Stimulated activated CD8-positive, alpha-beta memory T cell treated with anti-CD3 and anti-CD28 coated beads, Interleukin-15, amount 100 ng/mL, for 48 hours (primary cell): ENCODE measurements around the gene BTBD8.

Source experiments
- DNase-seq, 2 donors: peaks; one replicate each; pipeline ENCODE4 v3.0.0-alpha.2; 2020; ENCODE audit warnings: low read depth in 2 of 2

Gene BTBD8

GRCh38 chr1:92192246-92192645, 112.1 kb downstream of the BTBD8 start:
- no peak for DNase-seq

- DNase-seq = no peak
Observed at GRCh38 chr1:92194511-92194910, 114.4 kb downstream of the BTBD8 start.

- DNase-seq = no peak
Observed at GRCh38 chr1:92201973-92202372, 121.8 kb downstream of the BTBD8 start.

- no peak for DNase-seq
Observed at GRCh38 chr1:92203105-92203504, 123.0 kb downstream of the BTBD8 start.

- no peak for DNase-seq
Observed at GRCh38 chr1:92210701-92211100, 130.6 kb downstream of the BTBD8 start.

GRCh38 chr1:92211166-92211565, 131.0 kb downstream of the BTBD8 start:
- no peak for DNase-seq

GRCh38 chr1:92217721-92218120, 137.6 kb downstream of the BTBD8 start, which contains the start of gene C1orf146:
Gene C1orf146, plus strand, starts transcription at chr1:92217915. Its CDS starts 13,506 bp downstream, at chr1:92231421.
- no peak for DNase-seq

GRCh38 chr1:92218559-92218958, 138.4 kb downstream of the BTBD8 start:
- no peak for DNase-seq

GRCh38 chr1:92219028-92219427, 138.9 kb downstream of the BTBD8 start:
- DNase-seq = no peak

GRCh38 chr1:92228401-92228800, 148.3 kb downstream of the BTBD8 start:
- no peak for DNase-seq

- no peak for DNase-seq
Observed at GRCh38 chr1:92230736-92231135, 150.6 kb downstream of the BTBD8 start.
